ENCODE results near the gene SMYD4. TPM values are rescaled to one million over a fixed set of nuclear protein-coding genes. Genes with fewer than 3 reads are reported as not detected.

The SMYD4 gene
- total RNA-seq, 4 donors from 2014 or later: 14.7 to 35.6 (median 19.8) TPM

DNA sequence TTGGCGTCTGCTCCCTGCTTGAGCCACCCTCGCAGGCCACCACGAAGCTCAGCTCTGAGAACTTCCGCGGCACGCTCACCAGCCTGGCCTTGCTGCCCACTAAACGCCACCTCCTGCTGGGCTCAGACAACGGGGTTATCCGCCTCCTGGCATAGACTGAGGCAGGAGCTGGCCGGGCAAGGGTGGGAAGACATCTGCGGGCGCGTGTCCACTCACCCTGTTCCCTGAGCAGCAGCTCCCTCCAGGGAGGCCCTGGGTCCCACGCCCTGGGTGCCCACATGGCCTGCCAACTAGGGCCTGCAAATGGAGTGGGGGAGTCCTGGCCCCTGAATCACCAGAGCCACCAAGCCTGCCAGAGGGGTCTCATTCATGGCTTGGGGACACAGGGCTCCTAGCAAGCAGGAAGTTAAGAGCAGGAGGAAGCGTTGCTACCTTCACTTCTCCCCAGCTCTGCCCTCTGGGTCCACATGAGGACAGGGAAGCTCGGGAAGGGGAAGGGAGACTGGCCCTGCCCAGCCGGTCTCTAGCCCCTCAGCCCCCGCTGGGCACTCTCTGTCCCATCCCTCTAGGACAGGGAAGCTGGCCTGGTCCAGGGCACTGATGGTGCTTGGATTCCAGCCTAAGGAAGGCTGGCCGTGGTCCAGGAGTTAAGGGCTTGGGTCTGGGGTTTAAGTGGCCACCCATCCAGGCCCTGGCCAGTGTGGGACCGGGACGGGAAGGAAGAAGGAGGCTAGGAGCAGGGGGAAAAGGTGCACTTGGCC lies 92.0 kb downstream of the SMYD4 start:
- TF ChIP-seq CTCF (IDR thresholded peaks at IDR 0.05; ENCODE audit: low read depth): no peak

DNA sequence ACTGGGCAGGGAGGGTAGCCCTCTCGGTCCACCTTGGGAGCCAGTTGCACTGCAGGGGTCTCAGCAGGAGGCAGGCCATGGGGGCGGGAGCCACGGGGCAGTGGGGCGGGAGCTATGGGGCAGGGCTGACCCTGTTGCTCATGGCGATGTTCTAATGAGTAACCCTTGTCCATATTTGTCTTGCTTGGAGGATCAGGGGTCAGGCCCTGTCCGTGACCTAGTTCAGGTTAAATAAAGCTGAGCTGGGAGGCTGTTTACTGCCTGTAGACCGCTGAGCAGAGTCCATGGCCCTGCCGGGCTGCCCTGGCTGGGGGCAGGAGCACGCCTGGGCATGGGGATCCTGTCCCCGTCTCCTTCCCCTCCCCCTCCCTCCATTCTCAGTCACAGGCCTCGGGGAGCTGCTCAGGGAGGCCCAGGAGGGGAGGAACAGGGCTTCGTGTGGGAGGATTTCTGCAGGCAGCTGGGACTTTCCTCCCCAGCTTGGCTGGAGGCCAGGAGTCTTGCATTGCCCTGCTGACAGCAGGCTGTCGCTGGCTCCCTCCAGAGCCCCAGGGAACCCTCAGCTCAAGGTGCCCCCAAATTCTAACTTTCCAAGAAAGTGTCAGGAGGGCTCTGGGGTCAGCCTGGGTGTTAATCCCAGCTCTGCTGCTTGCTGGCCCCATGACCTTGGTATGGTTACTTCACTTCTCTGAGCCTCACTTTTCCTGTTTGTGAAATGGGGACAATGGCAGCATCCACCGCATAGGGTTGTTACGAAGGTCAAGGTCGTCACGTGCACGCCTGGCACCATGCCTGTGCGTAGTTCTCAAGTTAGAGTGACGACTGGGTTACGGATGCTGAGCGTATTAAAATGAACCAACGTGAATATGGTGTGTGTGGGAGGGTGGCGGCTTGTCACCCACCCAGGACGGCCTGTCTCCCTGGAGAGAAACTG lies 93.1 kb downstream of the SMYD4 start:
- TF ChIP-seq CTCF (IDR thresholded peaks at IDR 0.05; ENCODE audit: low read depth): no peak

DNA sequence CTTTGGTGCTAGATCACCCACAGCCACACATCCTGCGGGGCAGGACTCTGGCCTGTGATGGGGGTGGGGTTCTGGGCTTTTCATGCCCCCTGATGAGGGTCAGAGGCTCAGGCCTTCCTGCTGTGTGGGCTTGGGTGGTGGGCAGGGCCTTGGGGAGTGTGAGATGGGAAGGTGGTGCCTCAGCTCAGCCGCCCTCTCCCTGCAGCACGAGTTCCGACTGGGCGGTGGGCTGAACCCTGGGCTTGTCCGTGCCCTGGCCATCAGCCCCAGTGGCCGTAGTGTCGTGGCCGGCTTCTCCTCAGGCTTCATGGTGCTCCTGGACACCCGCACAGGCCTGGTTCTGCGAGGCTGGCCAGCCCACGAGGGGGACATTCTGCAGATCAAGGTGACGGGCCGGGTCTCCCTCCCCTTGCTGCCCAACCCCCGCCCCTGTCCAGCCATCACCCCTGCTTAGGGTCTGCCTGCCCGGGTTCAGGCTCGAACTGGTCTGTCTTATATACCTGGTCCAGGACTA lies 93.8 kb downstream of the SMYD4 start:
- no peak for TF ChIP-seq CTCF (IDR thresholded peaks at IDR 0.05; ENCODE audit: low read depth)

DNA sequence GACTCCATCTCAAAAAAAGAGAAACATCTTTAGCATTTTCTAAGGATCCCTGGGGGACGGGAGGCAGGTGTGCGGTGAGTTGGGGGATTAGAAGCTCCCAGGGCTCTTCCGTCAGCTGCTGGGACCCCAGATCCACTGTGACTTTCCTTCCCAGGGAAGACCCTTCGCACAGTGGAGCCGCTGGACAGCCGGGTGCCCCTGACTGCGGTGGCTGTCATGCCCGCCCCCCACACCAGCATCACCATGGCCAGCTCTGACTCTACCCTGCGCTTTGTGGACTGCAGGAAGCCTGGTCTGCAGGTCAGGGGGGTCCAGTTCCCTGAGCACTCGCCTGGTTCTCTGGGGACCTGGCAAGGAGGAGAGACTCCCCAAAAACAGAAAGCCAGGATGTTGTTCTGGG lies 94.3 kb downstream of the SMYD4 start:
- TF ChIP-seq CTCF (IDR thresholded peaks at IDR 0.05; ENCODE audit: low read depth): no peak

GRCh38 chr17:1733759-1734158 lies 95.9 kb downstream of the SMYD4 start:
- no peak for TF ChIP-seq CTCF (IDR thresholded peaks at IDR 0.05; ENCODE audit: low read depth)

DNA sequence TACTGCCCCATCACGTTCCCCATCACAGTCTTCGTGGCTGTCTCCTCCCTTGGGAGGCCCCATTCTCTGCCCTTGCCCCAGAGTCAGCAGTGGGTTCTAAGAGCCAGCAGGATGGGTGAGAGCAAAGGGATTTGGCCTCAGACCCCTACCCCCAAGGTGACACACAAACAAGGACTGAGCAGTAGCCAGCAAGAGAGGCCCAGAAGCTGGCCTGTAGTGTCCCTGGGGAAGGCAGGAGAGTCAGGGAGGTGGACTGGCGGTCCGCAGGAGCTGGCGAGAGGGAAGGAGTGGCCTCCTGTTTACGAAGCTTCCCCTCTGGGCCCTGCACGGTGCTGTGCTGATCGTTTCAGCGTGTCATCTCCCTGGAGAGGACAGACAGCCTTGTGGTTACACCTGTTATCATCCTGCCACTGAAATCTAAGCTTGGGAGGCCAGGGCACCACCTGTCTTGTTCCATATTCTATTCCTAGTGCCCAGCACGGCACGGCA lies 96.8 kb downstream of the SMYD4 start:
- TF ChIP-seq CTCF (IDR thresholded peaks at IDR 0.05; ENCODE audit: low read depth): no peak
